H9 (cell line): Measurements from ENCODE around the gene ADAMTSL4. TPM values are rescaled to one million over a fixed set of nuclear protein-coding genes. Genes with fewer than 3 reads are reported as not detected.

Source experiments
- DNase-seq: peaks from one replicate; pipeline ENCODE4 v3.0.0-alpha.2; 2017
- H2AFZ ChIP-seq: one replicate; pipeline ENCODE4 v1.6.1; 2013; ENCODE audit warnings: mild to moderate bottlenecking, low read length, control low read depth, moderate library complexity
- H2AK5ac ChIP-seq: 2 replicates; pipeline ENCODE4 v1.6.1; 2013; ENCODE audit warnings: low read length, control low read depth, mixed read lengths; ENCODE audit not compliant: insufficient read length
- H2BK120ac ChIP-seq: one replicate; pipeline ENCODE4 v1.6.1; 2013; ENCODE audit warnings: low read depth, mild to moderate bottlenecking, low read length, control low read depth, inconsistent platforms; ENCODE audit not compliant: poor library complexity, severe bottlenecking
- H2BK12ac ChIP-seq: 2 replicates; pipeline ENCODE4 v1.6.1; 2013; ENCODE audit warnings: low read length, control low read depth, mixed read lengths, low read depth; ENCODE audit not compliant: insufficient read length
- H2BK15ac ChIP-seq: 2 replicates; pipeline ENCODE4 v1.6.1; 2013; ENCODE audit warnings: low read depth, low read length, control low read depth
- H2BK20ac ChIP-seq: one replicate; pipeline ENCODE4 v1.6.1; 2013; ENCODE audit warnings: low read depth, mild to moderate bottlenecking, low read length, control low read depth, inconsistent platforms; ENCODE audit not compliant: poor library complexity, severe bottlenecking
- H2BK5ac ChIP-seq: 2 replicates; pipeline ENCODE4 v1.6.1; 2013; ENCODE audit warnings: low read length, control low read depth, mixed read lengths; ENCODE audit not compliant: insufficient read length
- H3K14ac ChIP-seq: 2 replicates; pipeline ENCODE4 v1.6.1; 2013; ENCODE audit warnings: low read length, control low read depth; ENCODE audit not compliant: insufficient read depth
- H3K18ac ChIP-seq: 2 replicates; pipeline ENCODE4 v1.6.1; 2013; ENCODE audit warnings: low read depth, mild to moderate bottlenecking, mixed read lengths, low read length, control low read depth; ENCODE audit not compliant: insufficient read length
- H3K23ac ChIP-seq: 2 replicates; pipeline ENCODE4 v1.6.1; 2013; ENCODE audit warnings: low read length, control low read depth, mixed read lengths, low read depth; ENCODE audit not compliant: insufficient read length
- H3K23me2 ChIP-seq: 2 replicates; pipeline ENCODE4 v1.6.1; 2013; ENCODE audit warnings: low read depth, mild to moderate bottlenecking, mixed read lengths, low read length, control low read depth; ENCODE audit not compliant: insufficient read length, poor library complexity, severe bottlenecking
- H3K27ac ChIP-seq: 2 replicates; pipeline ENCODE4 v1.5.1; 2013; ENCODE audit warnings: low read length, control low read depth, mixed read lengths, low read depth; ENCODE audit not compliant: insufficient read length
- H3K27me3 ChIP-seq: 2 replicates; pipeline ENCODE4 v1.6.1; 2013; ENCODE audit warnings: low read length, control low read depth, inconsistent platforms; ENCODE audit not compliant: insufficient read depth
- H3K4ac ChIP-seq: 2 replicates; pipeline ENCODE4 v1.6.1; 2013; ENCODE audit warnings: low read depth, mild to moderate bottlenecking, control low read depth, inconsistent platforms, low read length, moderate library complexity
- H3K4me1 ChIP-seq: 2 replicates; pipeline ENCODE4 v1.6.1; 2013; ENCODE audit warnings: low read length, control low read depth, inconsistent platforms; ENCODE audit not compliant: insufficient read depth
- H3K4me2 ChIP-seq: 2 replicates; pipeline ENCODE4 v1.6.1; 2013; ENCODE audit warnings: low read length, control low read depth, mixed read lengths; ENCODE audit not compliant: insufficient read length, insufficient read depth
- H3K56ac ChIP-seq: 2 replicates; pipeline ENCODE4 v1.6.1; 2013; ENCODE audit warnings: low read depth, mild to moderate bottlenecking, mixed read lengths, low read length, control low read depth; ENCODE audit not compliant: insufficient read length
- H3K79me1 ChIP-seq: 2 replicates; pipeline ENCODE4 v1.6.1; 2013; ENCODE audit warnings: low read depth, mild to moderate bottlenecking, moderate library complexity, low read length, control low read depth, inconsistent platforms; ENCODE audit not compliant: insufficient read depth, poor library complexity, severe bottlenecking
- H3K79me2 ChIP-seq: 2 replicates; pipeline ENCODE4 v1.6.1; 2013; ENCODE audit warnings: low read length, control low read depth, inconsistent platforms; ENCODE audit not compliant: insufficient read depth
- H3K9ac ChIP-seq: 2 replicates; pipeline ENCODE4 v1.6.1; 2013; ENCODE audit warnings: low read length, control low read depth, mixed read lengths; ENCODE audit not compliant: insufficient read length; ENCODE audit errors: extremely low read depth
- H3K9me3 ChIP-seq: one replicate; pipeline ENCODE4 v1.6.1; 2013; ENCODE audit warnings: low read depth, low read length, inconsistent platforms; ENCODE audit not compliant: control insufficient read depth
- H3T11ph ChIP-seq: one replicate; pipeline ENCODE4 v1.6.1; 2013; ENCODE audit warnings: mild to moderate bottlenecking, low read length, control low read depth, inconsistent platforms
- H4K20me1 ChIP-seq: one replicate; pipeline ENCODE4 v1.6.1; 2013; ENCODE audit not compliant: control insufficient read depth, insufficient read length, insufficient read depth
- H4K5ac ChIP-seq: 2 replicates; pipeline ENCODE4 v1.6.1; 2013; ENCODE audit warnings: low read depth, mild to moderate bottlenecking, mixed read lengths, low read length, control low read depth; ENCODE audit not compliant: insufficient read length
- H4K8ac ChIP-seq: replicated peaks from 2 replicates; pipeline ENCODE4 v1.6.1; 2013; ENCODE audit warnings: low read length, control low read depth, mixed read lengths, low read depth; ENCODE audit not compliant: insufficient read length
- H4K91ac ChIP-seq: 2 replicates; pipeline ENCODE4 v1.6.1; 2013; ENCODE audit warnings: low read depth, mild to moderate bottlenecking, moderate library complexity, mixed read lengths, low read length, control low read depth; ENCODE audit not compliant: insufficient read length
- H3K27ac Mint-ChIP-seq, 3 experiments: 2 replicates in 2 of 3; 3 replicates in 1 of 3; pipeline ENCODE4 v1.8.0; 2020 to 2021; ENCODE audit warnings: mixed read lengths in 3 of 3, mild to moderate bottlenecking in 1 of 3, moderate library complexity in 1 of 3
- H3K27me3 Mint-ChIP-seq: 2 replicates; pipeline ENCODE4 v1.8.0; 2021; ENCODE audit warnings: low read depth, mild to moderate bottlenecking, moderate library complexity, mixed read lengths
- H3K36me3 Mint-ChIP-seq, 3 experiments: 2 replicates in 2 of 3; 3 replicates in 1 of 3; pipeline ENCODE4 v1.8.0; 2020 to 2021; ENCODE audit warnings: low read depth in 3 of 3, mixed read lengths in 3 of 3; ENCODE audit not compliant: insufficient read depth in 1 of 3
- H3K4me1 Mint-ChIP-seq, 2 experiments: 2 replicates each; pipeline ENCODE4 v1.8.0; 2020; ENCODE audit warnings: mixed read lengths in 2 of 2
- H3K4me3 Mint-ChIP-seq, 2 experiments: 2 replicates in 1 of 2; 3 replicates in 1 of 2; pipeline ENCODE4 v1.8.0; 2020 to 2021; ENCODE audit warnings: mild to moderate bottlenecking in 2 of 2, mixed read lengths in 2 of 2, moderate library complexity in 1 of 2
- H3K9me3 Mint-ChIP-seq, 2 experiments: 2 replicates in 1 of 2; 3 replicates in 1 of 2; pipeline ENCODE4 v1.8.0; 2020; ENCODE audit warnings: mild to moderate bottlenecking in 2 of 2, mixed read lengths in 2 of 2, moderate library complexity in 1 of 2
- CTCF ChIP-seq: fragments of 200-600 bp; sonication (generic); conservative IDR thresholded peaks from 3 replicates; pipeline ENCODE4 v1.8.0; 2021; ENCODE audit warnings: antibody characterized with exemption, mild to moderate bottlenecking
- WGBS: extraction: QIAGEN DNeasy Blood & Tissue Kit; methylation state at CpG from one replicate; pipeline ENCODE4 v1.1.7; 2013; ENCODE audit warnings: missing lambda C conversion rate, low lambda C conversion rate, mixed read lengths; ENCODE audit not compliant: insufficient read length; ENCODE audit errors: extremely low coverage; 5-methylcytosine and 5-hydroxymethylcytosine counted together
- total RNA-seq: library from RNA; stranded (reverse); gene quantifications from 2 replicates; pipeline ENCODE4 v1.2.1, GENCODE V29; 2021

ADAMTSL4 gene
- total RNA-seq, 1 experiment from 2014 or later: 6.1 TPM

GRCh38 chr1:150512846-150513245 lies 36.4 kb upstream of the ADAMTSL4 start:
- WGBS: no CpG with 5 or more reads among the region's 2 CpGs
- Histone ChIP-seq H3K79me1 (no peaks in the 10 kb centered on the region), H4K5ac (no peak overlapping the region), H3K56ac (no peak overlapping the region), H3K4me1 (peaks cover 2% of the 10 kb centered on the region; the same call in 1 of the 2 replicates), H2AK5ac (no peak overlapping the region), H3K4ac (no peak overlapping the region), H4K20me1 (peaks cover 2% of the 10 kb centered on the region), H3K4me2 (no peak overlapping the region), H2BK20ac (no peak overlapping the region), H2BK15ac (no peak overlapping the region), H3K27me3 (no peaks in the 10 kb centered on the region), H3K27ac (no peak overlapping the region), H3K9me3 (no peaks in the 10 kb centered on the region), H3K9ac (no peak overlapping the region), H2AFZ (no peak overlapping the region), H4K91ac (no peak overlapping the region), H2BK12ac (no peak overlapping the region), H3K18ac (no peak overlapping the region), H3K14ac (no peak overlapping the region), H4K8ac (no peak overlapping the region), H3K23me2 (peaks cover 12% of the 10 kb centered on the region), H2BK120ac (no peak overlapping the region), H2BK5ac (no peak overlapping the region), H3T11ph (no peak overlapping the region), H3K23ac (no peak overlapping the region), H3K79me2 (no peaks in the 10 kb centered on the region)
- peaks cover 0 to 12% (median 0%) of the 10 kb centered on the region in 3 experiments; a peak in 4 of 7 replicates for H3K36me3 Mint-ChIP-seq
- H3K4me1 Mint-ChIP-seq: peaks cover 10 to 16% of the 10 kb centered on the region in 2 experiments
- H3K4me3 Mint-ChIP-seq: no peak overlapping the region
- no peaks in the 10 kb centered on the region for H3K9me3 Mint-ChIP-seq
- peaks cover 1% of the 10 kb centered on the region; the same call in 1 of the 2 replicates for H3K27me3 Mint-ChIP-seq
- H3K27ac Mint-ChIP-seq: no peak overlapping the region
- no peak for DNase-seq
- no peak for TF ChIP-seq CTCF
